Ovary (tissue), 3 donors: Measurements from ENCODE around the gene HAND2.

Experiments
- EP300 ChIP-seq: sonication (generic); formaldehyde crosslinking; IDR thresholded peaks from one replicate; pipeline ENCODE4 v1.6.1; 2017; ENCODE audit warnings: antibody characterized with exemption
- POLR2A ChIP-seq: fragments of 450-650 bp; IDR thresholded peaks from one replicate; pipeline ENCODE4 v1.6.1; 2017; ENCODE audit warnings: antibody characterized with exemption, mild to moderate bottlenecking, moderate library complexity
- TF ChIP-seq, protein P1 (sequence below), 3 donors: fragments of 450-650 bp in 2 of 3; fragments of 200-600 bp in 1 of 3; IDR thresholded peaks; one replicate each; pipeline versions ENCODE4 v1.5.1 to v1.8.0; 2016 to 2022; ENCODE audit warnings: antibody characterized with exemption in 3 of 3, mild to moderate bottlenecking in 1 of 3
- donor health status: DM: no; HTN: no; CAD: no.

DNA sequence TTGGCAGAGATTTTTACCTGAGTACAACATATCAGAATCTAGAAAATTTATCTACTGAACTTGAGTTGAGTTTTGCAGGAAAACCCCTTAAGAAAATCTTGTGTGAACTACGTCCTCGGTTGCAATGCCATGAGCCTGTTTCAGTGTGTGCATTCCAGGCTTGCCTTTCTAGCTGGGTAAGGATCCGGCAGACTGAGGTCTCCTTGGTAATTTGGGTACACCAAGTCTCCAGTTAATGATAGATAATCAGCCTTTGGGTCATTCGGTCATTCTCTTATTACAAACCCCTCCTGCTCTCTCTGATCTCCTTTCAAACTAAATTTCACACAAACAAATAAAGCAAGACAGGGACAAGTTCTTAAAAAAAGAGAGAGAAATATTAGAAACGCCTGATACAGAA lies 5.9 kb upstream of the HAND2 start:
- TF ChIP-seq, protein P1, sequence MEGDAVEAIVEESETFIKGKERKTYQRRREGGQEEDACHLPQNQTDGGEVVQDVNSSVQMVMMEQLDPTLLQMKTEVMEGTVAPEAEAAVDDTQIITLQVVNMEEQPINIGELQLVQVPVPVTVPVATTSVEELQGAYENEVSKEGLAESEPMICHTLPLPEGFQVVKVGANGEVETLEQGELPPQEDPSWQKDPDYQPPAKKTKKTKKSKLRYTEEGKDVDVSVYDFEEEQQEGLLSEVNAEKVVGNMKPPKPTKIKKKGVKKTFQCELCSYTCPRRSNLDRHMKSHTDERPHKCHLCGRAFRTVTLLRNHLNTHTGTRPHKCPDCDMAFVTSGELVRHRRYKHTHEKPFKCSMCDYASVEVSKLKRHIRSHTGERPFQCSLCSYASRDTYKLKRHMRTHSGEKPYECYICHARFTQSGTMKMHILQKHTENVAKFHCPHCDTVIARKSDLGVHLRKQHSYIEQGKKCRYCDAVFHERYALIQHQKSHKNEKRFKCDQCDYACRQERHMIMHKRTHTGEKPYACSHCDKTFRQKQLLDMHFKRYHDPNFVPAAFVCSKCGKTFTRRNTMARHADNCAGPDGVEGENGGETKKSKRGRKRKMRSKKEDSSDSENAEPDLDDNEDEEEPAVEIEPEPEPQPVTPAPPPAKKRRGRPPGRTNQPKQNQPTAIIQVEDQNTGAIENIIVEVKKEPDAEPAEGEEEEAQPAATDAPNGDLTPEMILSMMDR (IDR thresholded peaks at IDR 0.05) = no peak
- no peak for TF ChIP-seq POLR2A
- no peak for TF ChIP-seq EP300
